Measurements from ENCODE around the gene WDR74.

The WDR74 gene

GRCh38 chr11:62823677-62824076 lies 15.7 kb downstream of the WDR74 start:
- peaks cover 99% of the 10 kb centered on the region for H3K36me3 ChIP-seq
- H3K4me2 ChIP-seq, result no peak overlapping the region
- no peak overlapping the region for H3K4me3 ChIP-seq
- H3K4me1 ChIP-seq, result no peaks in the 10 kb centered on the region
- peaks cover 6% of the 10 kb centered on the region; the same call in 1 of the 2 replicates for H4K20me1 ChIP-seq
- no peaks in the 10 kb centered on the region for H3K9me3 ChIP-seq
- H3K9ac ChIP-seq, result no peak overlapping the region
- no peak overlapping the region for H3K27ac ChIP-seq
- TF ChIP-seq Cebpa-rat (IDR thresholded peaks at IDR 0.05), result no peak
- no peaks in the 10 kb centered on the region for H3K27me3 ChIP-seq

- no peaks in the 10 kb centered on the region for H4K20me1 ChIP-seq
- no peak for TF ChIP-seq Cebpa-rat (IDR thresholded peaks at IDR 0.05)
- H3K4me3 ChIP-seq, result no peak overlapping the region
- H3K9ac ChIP-seq, result no peak overlapping the region
- no peaks in the 10 kb centered on the region for H3K27me3 ChIP-seq
- no peak overlapping the region for H3K4me2 ChIP-seq
- no peaks in the 10 kb centered on the region for H3K4me1 ChIP-seq
- H3K27ac ChIP-seq, result no peak overlapping the region
- H3K36me3 ChIP-seq, result peaks cover 87% of the 10 kb centered on the region
- H3K9me3 ChIP-seq, result no peaks in the 10 kb centered on the region
These were observed 22.3 kb downstream of the WDR74 start for GRCh38 chr11:62817129-62817528.

- Histone ChIP-seq H3K27ac (no peak overlapping the region), H3K9ac (no peak overlapping the region), H3K4me2 (no peak overlapping the region), H3K36me3 (peaks cover 82% of the 10 kb centered on the region), H3K4me3 (no peak overlapping the region), H3K27me3 (no peaks in the 10 kb centered on the region), H3K9me3 (no peaks in the 10 kb centered on the region), H4K20me1 (no peaks in the 10 kb centered on the region), H3K4me1 (no peaks in the 10 kb centered on the region)
- TF ChIP-seq Cebpa-rat (IDR thresholded peaks at IDR 0.05), result no peak
These were observed 22.8 kb downstream of the WDR74 start for GRCh38 chr11:62816557-62816956.

GRCh38 chr11:62811659-62812058 lies 27.7 kb downstream of the WDR74 start:
- peaks cover 18% of the 10 kb centered on the region for H3K4me1 ChIP-seq
- TF ChIP-seq Cebpa-rat (IDR thresholded peaks at IDR 0.05), result no peak
- H3K9me3 ChIP-seq, result no peaks in the 10 kb centered on the region
- no peaks in the 10 kb centered on the region for H4K20me1 ChIP-seq
- H3K27ac ChIP-seq, result no peak overlapping the region
- no peaks in the 10 kb centered on the region for H3K27me3 ChIP-seq
- H3K4me2 ChIP-seq, result no peak overlapping the region
- no peak overlapping the region for H3K4me3 ChIP-seq
- H3K9ac ChIP-seq, result no peak overlapping the region
- H3K36me3 ChIP-seq, result peaks cover 34% of the 10 kb centered on the region

- H3K27me3 ChIP-seq, result no peaks in the 10 kb centered on the region
These were observed 28.6 kb downstream of the WDR74 start for GRCh38 chr11:62810748-62811147.

GRCh38 chr11:62806611-62807121 lies 32.7 kb downstream of the WDR74 start:
- Histone ChIP-seq H4K20me1 (peaks cover 19% of the 10 kb centered on the region), H3K27ac (peak overlapping the region; percentile 59), H3K36me3 (peaks cover 24% of the 10 kb centered on the region), H3K4me1 (peaks cover 39% of the 10 kb centered on the region), H3K27me3 (no peaks in the 10 kb centered on the region), H3K9ac (peak overlapping the region; percentile 28; the same call in 1 of the 2 replicates), H3K4me3 (0 out of 2 replicates have a peak overlapping the region, but pooled peaks have one; percentile 89), H3K4me2 (peak overlapping the region; percentile 77), H3K9me3 (no peaks in the 10 kb centered on the region)
- no peak; the same call in 1 of the 2 replicates for TF ChIP-seq Cebpa-rat (IDR thresholded peaks at IDR 0.05)

More at GRCh38 chr11:62810748-62811147, 28.6 kb downstream of the WDR74 start:
- Histone ChIP-seq H4K20me1 (no peaks in the 10 kb centered on the region), H3K9ac (no peak overlapping the region), H3K4me3 (no peak overlapping the region), H3K9me3 (no peaks in the 10 kb centered on the region), H3K4me1 (peaks cover 26% of the 10 kb centered on the region), H3K36me3 (peaks cover 25% of the 10 kb centered on the region), H3K4me2 (no peak overlapping the region), H3K27ac (no peak overlapping the region)
- no peak for TF ChIP-seq Cebpa-rat (IDR thresholded peaks at IDR 0.05)

- H3K9me3 ChIP-seq, result no peaks in the 10 kb centered on the region
- peaks cover 30% of the 10 kb centered on the region for H3K36me3 ChIP-seq
- peak overlapping the region; percentile 89 for H3K4me3 ChIP-seq
- peak overlapping the region; percentile 88 for H3K27ac ChIP-seq
- H3K27me3 ChIP-seq, result no peaks in the 10 kb centered on the region
- H3K4me2 ChIP-seq, result peak overlapping the region; percentile 77
- peaks cover 39% of the 10 kb centered on the region for H3K4me1 ChIP-seq
- H4K20me1 ChIP-seq, result peaks cover 19% of the 10 kb centered on the region
- TF ChIP-seq Cebpa-rat (IDR thresholded peaks at IDR 0.05), result no peak
- H3K9ac ChIP-seq, result peak overlapping the region; percentile 95
These were observed 33.4 kb downstream of the WDR74 start for GRCh38 chr11:62805961-62806441.

GRCh38 chr11:62805076-62805892 lies 34.1 kb downstream of the WDR74 start, which contains the start of gene NXF1:
TSS of gene NXF1 (minus strand) at chr11:62805440. CDS start at chr11:62805356, 84 bp downstream.
- peak within 1 kb of the TSS; percentile 95 for H3K9ac ChIP-seq
- no peak for TF ChIP-seq Cebpa-rat (IDR thresholded peaks at IDR 0.05)
- H3K9me3 ChIP-seq, result no peaks in the 10 kb centered on the region

GRCh38 chr11:62804310-62805075 lies 34.9 kb downstream of the WDR74 start:
- Histone ChIP-seq H3K4me3 (peak overlapping the region; percentile 89), H3K4me2 (peak overlapping the region; percentile 88), H3K36me3 (peaks cover 46% of the 10 kb centered on the region), H4K20me1 (peaks cover 19% of the 10 kb centered on the region), H3K9ac (peak overlapping the region; percentile 95), H3K4me1 (peaks cover 39% of the 10 kb centered on the region), H3K27me3 (no peaks in the 10 kb centered on the region), H3K9me3 (no peaks in the 10 kb centered on the region), H3K27ac (peak overlapping the region; percentile 88)
- no peak for TF ChIP-seq Cebpa-rat (IDR thresholded peaks at IDR 0.05)

More at GRCh38 chr11:62805076-62805892, 34.1 kb downstream of the WDR74 start, which contains the start of gene NXF1:
- Histone ChIP-seq H4K20me1 (peaks cover 19% of the 10 kb centered on the region), H3K27me3 (no peaks in the 10 kb centered on the region), H3K4me1 (peaks cover 39% of the 10 kb centered on the region), H3K36me3 (peaks cover 38% of the 10 kb centered on the region), H3K4me3 (peak within 1 kb of the TSS; percentile 89), H3K27ac (peak within 1 kb of the TSS; percentile 88), H3K4me2 (peak within 1 kb of the TSS; percentile 88)
